HG03135 (cell line): ENCODE data around the gene CDH16.

ENCODE experiments used
- ATAC-seq: cut with Tn5 transposase; IDR thresholded peaks from one replicate; pipeline ENCODE4 v1.9.1; 2021; ENCODE audit warnings: mild to moderate bottlenecking, moderate library complexity; ENCODE audit not compliant: unreplicated experiment

The CDH16 gene

GRCh38 chr16:66911801-66912200 lies 6.9 kb downstream of the CDH16 start:
- no peak for ATAC-seq

- no peak for ATAC-seq
Measured at GRCh38 chr16:66911112-66911511, 7.6 kb downstream of the CDH16 start.

- no peak for ATAC-seq
Measured at GRCh38 chr16:66910175-66910940, 8.3 kb downstream of the CDH16 start.

- no peak for ATAC-seq
Measured at GRCh38 chr16:66908762-66909559, 9.7 kb downstream of the CDH16 start.

GRCh38 chr16:66908116-66908515 lies 10.6 kb downstream of the CDH16 start:
- ATAC-seq: no peak

GRCh38 chr16:66906916-66907836 lies 11.5 kb downstream of the CDH16 start:
- no peak for ATAC-seq

GRCh38 chr16:66905633-66906539 lies 12.8 kb downstream of the CDH16 start:
- no peak for ATAC-seq

- no peak for ATAC-seq
Measured at GRCh38 chr16:66904846-66905632, 13.6 kb downstream of the CDH16 start.

GRCh38 chr16:66904428-66904845 lies 14.2 kb downstream of the CDH16 start:
- ATAC-seq: no peak

GRCh38 chr16:66903544-66904427 lies 14.9 kb downstream of the CDH16 start:
- no peak for ATAC-seq

GRCh38 chr16:66902648-66903543 lies 15.8 kb downstream of the CDH16 start:
- ATAC-seq: no peak

GRCh38 chr16:66901626-66902025 lies 17.1 kb downstream of the CDH16 start:
- ATAC-seq: no peak

GRCh38 chr16:66900721-66901441 lies 17.8 kb downstream of the CDH16 start:
- ATAC-seq: no peak

- ATAC-seq: no peak
Measured at GRCh38 chr16:66899945-66900710, 18.6 kb downstream of the CDH16 start.

- no peak for ATAC-seq
Measured at GRCh38 chr16:66899310-66899944, 19.3 kb downstream of the CDH16 start.
